B cell (primary cell): ENCODE data around the gene ORAI2. TPM values are rescaled to one million over a fixed set of nuclear protein-coding genes. Genes with fewer than 3 reads are reported as not detected.

Experiments
- ATAC-seq: fragments of 200-7000 bp; cut with Tn5 transposase; one replicate; pipeline ENCODE4 v1.10.0; 2021; ENCODE audit warnings: low read depth, mild to moderate bottlenecking, moderate number of reproducible peaks, moderate library complexity
- CTCF ChIA-PET: fragments of 350-600 bp; sonication (Branson Sonifier 250); formaldehyde crosslinking; loops from one replicate; lab custom pipeline; 2021; ENCODE audit warnings: antibody characterized with exemption, inconsistent platforms; lab: Charles Lee
- POLR2A ChIA-PET: fragments of 350-600 bp; sonication (Branson Sonifier 250); formaldehyde crosslinking; loops from one replicate; lab custom pipeline; 2021; ENCODE audit warnings: antibody characterized with exemption; lab: Charles Lee
- DNase-seq: peaks from one replicate; pipeline ENCODE4 v3.0.0; 2013
- H2AFZ ChIP-seq: 2 replicates; pipeline ENCODE4 v1.6.1; 2012; ENCODE audit warnings: mild to moderate bottlenecking, low read depth, low read length; ENCODE audit not compliant: insufficient read depth, poor library complexity, severe bottlenecking
- H3K27ac ChIP-seq, 2 donors: 1 replicate in 1 of 2; 2 replicates in 1 of 2; pipeline ENCODE4 v1.5.1; 2012 to 2013; ENCODE audit warnings: low read length in 2 of 2, mild to moderate bottlenecking in 2 of 2, moderate library complexity in 1 of 2
- H3K27me3 ChIP-seq, 4 experiments: fragments of 200-600 bp in 1 of 4; sonication (generic) in 1 of 4; replicated peaks in 1 of 4; 1 replicate in 2 of 4; 2 replicates in 2 of 4; pipeline versions ENCODE4 v1.6.1 to v1.7.0; 2013 to 2016; ENCODE audit warnings: low read length in 3 of 4, mild to moderate bottlenecking in 2 of 4, mixed read lengths in 1 of 4, moderate library complexity in 1 of 4; ENCODE audit not compliant: insufficient read depth in 4 of 4, control insufficient read depth in 3 of 4; ENCODE audit errors: control extremely low read depth in 1 of 4
- H3K36me3 ChIP-seq, 2 experiments: replicated peaks in 1 of 2; 1 replicate in 1 of 2; 2 replicates in 1 of 2; pipeline versions ENCODE4 v1.6.1 to v1.7.1; 2013; ENCODE audit warnings: low read length in 1 of 2; ENCODE audit not compliant: insufficient read depth in 2 of 2, control insufficient read depth in 1 of 2; ENCODE audit errors: control extremely low read depth in 1 of 2, extremely low read depth in 1 of 2
- H3K4me1 ChIP-seq, 2 donors: fragments of 200-600 bp in 1 of 2; sonication (generic) in 1 of 2; 1 replicate in 1 of 2; 2 replicates in 1 of 2; pipeline versions ENCODE4 v1.5.1 to v1.6.1; 2013 to 2017; ENCODE audit warnings: low read length in 2 of 2; ENCODE audit not compliant: control insufficient read depth in 2 of 2, insufficient read depth in 2 of 2
- H3K4me2 ChIP-seq: replicated peaks from 2 replicates; pipeline ENCODE3; 2012; ENCODE audit warnings: mild to moderate bottlenecking, low read depth, low read length; ENCODE audit not compliant: poor library complexity, severe bottlenecking
- H3K4me3 ChIP-seq, 5 experiments: fragments of 200-600 bp in 1 of 5; sonication (generic) in 1 of 5; 1 replicate in 3 of 5; 2 replicates in 2 of 5; pipeline versions ENCODE4 v1.5.1 to v1.7.0; 2011 to 2016; ENCODE audit warnings: low read length in 4 of 5, mild to moderate bottlenecking in 4 of 5, low read depth in 2 of 5, control low read depth in 1 of 5, moderate library complexity in 1 of 5; ENCODE audit not compliant: insufficient read depth in 1 of 5; ENCODE audit errors: control extremely low read depth in 1 of 5, extremely low read depth in 1 of 5
- H3K79me2 ChIP-seq: fragments of 200-600 bp; sonication (generic); one replicate; pipeline ENCODE4 v1.6.0; 2016; ENCODE audit warnings: low read length; ENCODE audit not compliant: control insufficient read depth, insufficient read depth
- H3K9ac ChIP-seq: fragments of 200-600 bp; sonication (generic); 2 replicates; pipeline ENCODE4 v1.6.1; 2017; ENCODE audit warnings: mild to moderate bottlenecking, low read length, moderate library complexity
- H3K9me3 ChIP-seq, 3 donors: one replicate each; pipeline versions ENCODE4 v1.6.1 to v1.7.1; 2013; ENCODE audit warnings: low read length in 2 of 3; ENCODE audit not compliant: control insufficient read depth in 2 of 3, insufficient read depth in 1 of 3; ENCODE audit errors: control extremely low read depth in 1 of 3
- H4K20me1 ChIP-seq: 2 replicates; pipeline ENCODE4 v1.6.0; 2012; ENCODE audit warnings: mild to moderate bottlenecking, low read length; ENCODE audit not compliant: insufficient read depth, control insufficient read depth, poor library complexity, severe bottlenecking
- H3K27ac Mint-ChIP-seq: one replicate; pipeline ENCODE4 v1.8.0; 2021; ENCODE audit warnings: mixed read lengths
- H3K27me3 Mint-ChIP-seq: one replicate; pipeline ENCODE4 v1.8.0; 2021; ENCODE audit warnings: mixed read lengths
- H3K4me1 Mint-ChIP-seq: one replicate; pipeline ENCODE4 v1.8.0; 2021; ENCODE audit warnings: mixed read lengths
- H3K4me3 Mint-ChIP-seq: one replicate; pipeline ENCODE4 v1.8.0; 2021; ENCODE audit warnings: mixed read lengths
- H3K9me3 Mint-ChIP-seq: one replicate; pipeline ENCODE4 v1.8.0; 2022; ENCODE audit warnings: mixed read lengths; ENCODE audit not compliant: insufficient read depth
- EZH2 ChIP-seq: IDR thresholded peaks from 2 replicates; pipeline ENCODE4 v1.6.1; 2012; ENCODE audit warnings: borderline replicate concordance, low read depth, mild to moderate bottlenecking, moderate library complexity, low read length; ENCODE audit not compliant: insufficient read depth, poor library complexity, severe bottlenecking
- WGBS: methylation state at CpG from one replicate; pipeline ENCODE4 v1.1.5; 2013; ENCODE audit warnings: missing lambda C conversion rate; ENCODE audit not compliant: insufficient coverage; 5-methylcytosine and 5-hydroxymethylcytosine counted together
- intact Hi-C: fragments of 100-400 bp; cut with micrococcal nuclease; formaldehyde crosslinking; loops from one replicate; pipeline ENCODE4 v1.10.0; 2022
- polyA minus RNA-seq: library from RNA; depleted of rRNA, polyadenylated mRNA; stranded (reverse); fragments of >200 nt; gene quantifications from 2 replicates; pipeline ENCODE4 v1.2.3, GENCODE V29; 2012
- polyA plus RNA-seq: library from polyadenylated mRNA; depleted of rRNA; stranded (reverse); fragments of >200 nt; gene quantifications from 2 replicates; pipeline ENCODE4 v1.2.3, GENCODE V29; 2012
- total RNA-seq, 2 donors: library from RNA; stranded (reverse); fragments of 120-200 nt in 1 of 2; gene quantifications; 1 replicate in 1 of 2; 2 replicates in 1 of 2; pipeline versions ENCODE4 v1.2.3 to v1.2.4, GENCODE V29; 2013 to 2022
- TF ChIP-seq, protein P1 (sequence below): fragments of 200-600 bp; IDR thresholded peaks from one replicate; pipeline ENCODE4 v1.8.0; 2022; ENCODE audit warnings: antibody characterized with exemption, mild to moderate bottlenecking

Gene ORAI2
- 450 and 461 TPM in 2 replicates for total RNA-seq
- 75.1 TPM for total RNA-seq (2013)
- polyA plus RNA-seq = 139 and 177 TPM in 2 replicates
- 247 and 308 TPM in 2 replicates for polyA minus RNA-seq

- WGBS = under 1% methylated on average over 86 of the region's 90 CpGs
- peak; percentile 91 for DNase-seq
- peak within 1 kb of the TSS; percentile 98 to 100 for H3K27ac ChIP-seq
- H3K4me3 ChIP-seq = peak within 1 kb of the TSS; percentile 87 to 97 (median 94)
- intact Hi-C loops = loop anchor here (1.0 kb wide), 4 partner anchors 8 to 37 kb away; partner anchors contain the start of gene PRKRIP1
- peak within 1 kb of the TSS; percentile 64 for H2AFZ ChIP-seq
- CTCF ChIA-PET = interaction anchor here (0.5 to 46.3 kb wide), 5 partner anchors 8 to 22 kb away, joined by 3 to 1182 read pairs (median 5); no protein-coding TSS in a partner anchor
- Mint-ChIP-seq H3K9me3 (no peaks in the 10 kb centered on the region), H3K27ac (peak within 1 kb of the TSS; percentile 98), H3K4me1 (peaks cover 67% of the 10 kb centered on the region), H3K4me3 (peak within 1 kb of the TSS; percentile 99), H3K27me3 (no peaks in the 10 kb centered on the region)
- H3K9me3 ChIP-seq = no peaks in the 10 kb centered on the region
- H3K4me1 ChIP-seq = peaks cover 67 to 75% of the 10 kb centered on the region in 2 donors
- H3K36me3 ChIP-seq = peaks cover 2 to 25% of the 10 kb centered on the region in 2 experiments
- TF ChIP-seq, protein P1, sequence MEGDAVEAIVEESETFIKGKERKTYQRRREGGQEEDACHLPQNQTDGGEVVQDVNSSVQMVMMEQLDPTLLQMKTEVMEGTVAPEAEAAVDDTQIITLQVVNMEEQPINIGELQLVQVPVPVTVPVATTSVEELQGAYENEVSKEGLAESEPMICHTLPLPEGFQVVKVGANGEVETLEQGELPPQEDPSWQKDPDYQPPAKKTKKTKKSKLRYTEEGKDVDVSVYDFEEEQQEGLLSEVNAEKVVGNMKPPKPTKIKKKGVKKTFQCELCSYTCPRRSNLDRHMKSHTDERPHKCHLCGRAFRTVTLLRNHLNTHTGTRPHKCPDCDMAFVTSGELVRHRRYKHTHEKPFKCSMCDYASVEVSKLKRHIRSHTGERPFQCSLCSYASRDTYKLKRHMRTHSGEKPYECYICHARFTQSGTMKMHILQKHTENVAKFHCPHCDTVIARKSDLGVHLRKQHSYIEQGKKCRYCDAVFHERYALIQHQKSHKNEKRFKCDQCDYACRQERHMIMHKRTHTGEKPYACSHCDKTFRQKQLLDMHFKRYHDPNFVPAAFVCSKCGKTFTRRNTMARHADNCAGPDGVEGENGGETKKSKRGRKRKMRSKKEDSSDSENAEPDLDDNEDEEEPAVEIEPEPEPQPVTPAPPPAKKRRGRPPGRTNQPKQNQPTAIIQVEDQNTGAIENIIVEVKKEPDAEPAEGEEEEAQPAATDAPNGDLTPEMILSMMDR = no peak
- TF ChIP-seq EZH2 = no peak
- H3K79me2 ChIP-seq = peaks cover 67% of the 10 kb centered on the region
- no peaks in the 10 kb centered on the region for H3K27me3 ChIP-seq
- H4K20me1 ChIP-seq = peaks cover under 1% of the 10 kb centered on the region
- POLR2A ChIA-PET = interaction anchor here (0.5 to 13.6 kb wide), 10 partner anchors 11 to 126 kb away, joined by 3 to 223 read pairs (median 6); no protein-coding TSS in a partner anchor
- ATAC-seq = peak; percentile 62
- peak within 1 kb of the TSS; percentile 95 for H3K9ac ChIP-seq
- H3K4me2 ChIP-seq = peak within 1 kb of the TSS; percentile 95
Measured at GRCh38 chr7:102433219-102434038, at the start of gene ORAI2. Gene ORAI2, plus strand, starts transcription at chr7:102433575. Its CDS starts 5,382 bp downstream, at chr7:102438957.
